DMS79 treated with DMSO at 0.1 percent for 48 hours (cell line): ENCODE data around the gene DUSP19.

Experiments used
- DNase-seq: peaks from one replicate; lab custom pipeline; 2025; lab: John Stamatoyannopoulos, UW

The DUSP19 gene

GRCh38 chr2:183068561-183068960 lies 10.0 kb upstream of the DUSP19 start:
- no peak for DNase-seq

DNA sequence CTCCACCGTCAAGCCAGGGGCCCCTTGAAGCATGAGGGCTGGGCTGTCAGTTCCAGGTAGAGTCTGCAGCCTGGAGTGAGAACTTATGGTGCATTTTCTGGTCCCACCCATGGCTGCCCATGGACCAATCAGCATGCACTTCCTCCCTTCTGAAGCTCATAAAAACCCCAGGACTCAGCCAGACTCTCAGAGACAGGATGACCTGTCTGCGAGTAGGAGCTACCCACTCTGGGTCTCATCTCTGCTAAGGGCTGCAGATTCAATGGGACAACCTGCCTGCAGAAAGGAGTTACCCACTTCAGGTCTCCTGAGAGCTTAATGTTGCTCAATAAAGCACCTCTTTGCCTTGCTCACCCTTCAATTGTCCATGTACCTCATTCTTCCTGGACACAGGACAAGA lies 9.4 kb upstream of the DUSP19 start:
- no peak for DNase-seq

- DNase-seq, result no peak
Measured at GRCh38 chr2:183070942-183071844, 7.4 kb upstream of the DUSP19 start.

DNA sequence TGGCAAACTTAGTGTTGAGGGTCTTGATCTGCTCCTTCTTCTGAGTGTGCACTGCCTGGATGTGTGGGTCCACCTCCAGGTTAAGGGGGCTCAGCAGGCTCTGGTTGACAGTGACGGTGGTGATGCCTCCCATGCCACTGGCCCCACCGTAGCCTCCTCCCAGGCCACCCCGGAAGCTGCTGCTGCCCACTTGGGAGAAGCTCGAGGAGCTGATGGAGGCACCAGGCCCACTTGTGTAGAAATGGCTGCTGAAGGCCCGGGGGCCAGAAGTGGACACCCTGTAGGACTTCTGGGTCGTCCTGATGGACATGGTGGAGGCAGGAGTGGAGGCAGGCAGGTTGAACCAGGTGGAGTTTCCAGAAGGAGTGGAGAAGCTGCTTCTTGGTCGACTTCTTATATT lies 6.4 kb upstream of the DUSP19 start:
- DNase-seq, result no peak

GRCh38 chr2:183078163-183078463 lies 434 bp upstream of the DUSP19 start:
- no peak for DNase-seq

DNA sequence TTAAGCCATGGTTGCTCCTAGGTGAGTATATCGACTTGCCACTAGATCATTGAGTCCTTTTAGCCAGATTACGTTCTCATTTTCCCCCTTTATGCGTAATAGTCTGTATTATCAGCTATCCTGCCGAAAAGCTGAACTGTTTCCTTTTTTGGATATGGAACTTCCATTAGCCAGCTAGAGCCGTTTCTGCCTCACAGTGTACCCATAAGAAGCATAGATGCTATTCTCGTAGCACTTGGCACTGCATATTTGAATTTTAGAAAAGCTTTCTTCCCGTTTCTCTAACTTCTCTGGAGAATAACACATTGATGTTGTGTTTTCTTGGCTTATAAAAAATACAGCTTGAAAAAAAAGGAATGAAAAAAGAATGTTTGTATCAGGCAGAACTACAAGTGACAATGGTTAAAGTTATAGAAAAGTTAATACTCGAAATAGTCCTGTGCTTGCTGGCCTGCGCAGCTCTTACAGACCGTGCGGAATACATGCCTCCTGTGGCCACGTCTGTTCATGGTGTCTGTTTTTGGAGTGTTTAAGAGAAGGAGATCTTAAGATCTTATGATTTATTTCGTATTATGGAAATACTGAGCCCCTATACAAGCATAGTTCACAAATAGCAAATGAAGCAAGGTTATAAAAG lies 710 bp downstream of the DUSP19 start:
- DNase-seq, result peak; percentile 90

GRCh38 chr2:183081911-183082310 lies 3.4 kb downstream of the DUSP19 start:
- no peak for DNase-seq

DNA sequence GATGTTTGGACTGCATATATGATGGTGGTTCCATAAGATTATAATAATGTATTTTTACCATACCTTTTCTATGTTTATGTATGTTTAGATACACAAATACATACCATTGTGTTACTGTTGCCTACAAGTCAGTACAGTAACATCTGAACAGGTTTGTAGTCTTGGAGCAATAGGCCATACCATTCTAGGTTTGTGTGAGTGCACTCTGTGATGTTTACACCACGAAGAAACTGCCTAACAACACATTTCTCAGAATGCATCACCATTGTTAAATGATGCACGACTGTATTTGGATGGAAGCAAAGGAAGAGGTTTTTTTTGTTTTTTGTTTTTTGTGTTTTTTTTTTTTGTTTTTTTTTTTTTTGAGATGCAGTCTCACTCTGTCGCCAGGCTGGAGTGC lies 9.5 kb downstream of the DUSP19 start:
- DNase-seq, result peak; percentile 15

- DNase-seq, result no peak
Measured at GRCh38 chr2:183089192-183089851, 10.8 kb downstream of the DUSP19 start.

DNA sequence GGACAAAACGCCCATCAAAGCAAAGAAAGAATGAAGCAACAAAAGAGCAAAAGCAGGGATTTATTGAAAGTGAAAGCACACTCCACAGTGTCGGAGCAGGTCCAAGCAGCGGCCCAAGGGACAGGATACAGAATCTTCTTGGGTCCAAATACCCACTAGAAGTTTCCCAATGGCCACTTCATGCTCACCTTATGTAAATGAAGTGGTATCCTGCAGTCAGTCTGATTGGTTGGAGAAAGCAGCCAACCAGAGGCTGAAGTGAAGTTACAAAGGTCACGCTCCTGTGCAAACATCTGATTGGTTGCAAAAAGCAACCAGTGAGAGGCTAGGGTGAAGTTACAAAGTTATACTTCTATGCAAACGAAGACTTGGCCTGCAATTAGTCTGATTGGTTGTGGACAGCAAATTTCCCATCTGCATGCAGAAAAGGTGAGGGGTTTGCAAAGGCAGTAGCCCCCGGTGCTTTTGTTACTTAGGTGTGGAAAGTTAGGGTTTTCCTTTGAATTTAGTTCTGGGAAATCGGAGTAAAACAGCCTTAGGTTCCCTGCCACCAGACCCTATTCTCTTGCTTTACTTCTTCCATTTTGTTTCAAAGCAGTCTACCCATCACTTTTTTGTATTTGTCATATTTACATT lies 12.9 kb downstream of the DUSP19 start:
- no peak for DNase-seq

- DNase-seq, result no peak
Measured at GRCh38 chr2:183091954-183092345, 13.4 kb downstream of the DUSP19 start.

- no peak for DNase-seq
Measured at GRCh38 chr2:183093857-183094657, 15.5 kb downstream of the DUSP19 start.

- no peak for DNase-seq
Measured at GRCh38 chr2:183105402-183106134, 27.0 kb downstream of the DUSP19 start.

GRCh38 chr2:183112577-183112976 lies 34.0 kb downstream of the DUSP19 start:
- no peak for DNase-seq

- no peak for DNase-seq
Measured at GRCh38 chr2:183113630-183114029, 35.1 kb downstream of the DUSP19 start.

GRCh38 chr2:183117226-183117625 lies 38.7 kb downstream of the DUSP19 start:
- no peak for DNase-seq

- peak; percentile 62 for DNase-seq
Measured at GRCh38 chr2:183123117-183123958, 44.8 kb downstream of the DUSP19 start.

DNA sequence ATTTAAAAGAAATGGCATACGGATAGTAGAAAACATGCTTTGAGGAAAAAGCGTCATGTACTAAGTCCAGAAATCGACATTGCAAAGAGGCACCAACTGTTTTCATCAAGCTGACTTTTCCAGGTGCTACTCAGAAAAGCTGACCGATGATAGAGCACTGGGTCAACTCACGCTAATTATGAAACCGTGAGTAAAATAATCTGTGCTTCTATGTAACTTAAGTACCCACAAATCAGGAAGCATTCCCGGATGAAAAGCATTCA lies 45.3 kb downstream of the DUSP19 start:
- DNase-seq, result no peak

DNA sequence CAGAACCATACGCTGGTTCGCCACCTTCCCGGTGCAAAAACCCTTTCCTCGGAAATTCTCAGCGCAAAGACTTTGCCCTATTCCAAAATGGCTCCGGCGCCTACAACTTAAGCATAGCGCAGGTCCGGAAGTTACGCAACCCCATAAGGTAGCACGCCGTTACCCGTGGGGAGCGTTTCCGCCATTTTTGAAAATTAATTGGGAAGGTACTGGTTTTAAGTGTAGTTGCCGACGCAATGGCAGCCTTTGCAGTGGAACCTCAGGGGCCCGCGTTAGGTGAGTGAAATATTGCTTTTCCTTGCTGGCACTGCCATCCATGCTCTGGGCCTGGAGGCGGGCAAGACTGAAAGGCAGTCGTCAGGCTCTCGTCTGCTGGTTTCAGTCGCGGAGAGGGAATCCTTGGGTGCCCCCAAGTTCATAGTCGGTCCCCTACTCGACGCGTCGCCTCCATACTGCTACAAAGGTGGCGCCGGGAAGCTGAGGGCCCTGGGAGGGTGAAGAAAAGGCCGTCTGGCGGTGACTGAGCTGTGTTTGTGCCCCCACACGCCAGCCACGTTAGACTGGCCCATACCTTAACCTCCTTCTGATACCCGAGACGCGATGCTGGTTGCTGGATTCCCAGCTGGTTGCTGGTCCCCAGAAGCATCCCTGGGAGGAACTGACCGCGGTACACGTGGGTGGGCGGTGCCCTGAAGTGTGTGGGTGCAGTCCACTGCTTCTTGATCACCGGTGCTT lies 45.8 kb downstream of the DUSP19 start, which contains the start of gene NUP35:
TSS of gene NUP35 (plus strand) at position 222 of the 735 bp plus-strand sequence. CDS start at position 237, 15 bp downstream.
- DNase-seq, result peak; percentile 91

DNA sequence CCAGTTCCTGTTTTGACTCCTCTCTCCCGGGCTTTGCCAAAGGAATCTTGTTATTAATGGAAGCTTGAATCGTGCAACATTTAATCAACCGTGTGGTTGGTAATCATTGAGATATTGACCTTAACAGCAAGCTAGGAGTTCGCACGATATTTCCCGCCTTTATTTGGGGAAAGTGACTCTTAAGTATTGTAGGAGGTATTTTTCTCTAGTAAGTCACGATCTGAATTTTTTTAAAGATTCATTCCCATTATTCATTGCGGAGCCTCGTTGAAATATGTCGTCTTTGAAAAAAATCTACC lies 46.4 kb downstream of the DUSP19 start:
- DNase-seq, result no peak
